Stimulated activated effector memory CD8-positive, alpha-beta T cell treated with anti-CD3 and anti-CD28 coated beads, Interleukin-12 subunit alpha, Interleukin-12 subunit beta, amount 100 ng/mL, for 72 hours (primary cell): ENCODE data around the gene UGT1A7.

ENCODE experiments used
- ATAC-seq: fragments of 150-1000 bp; cut with Tn5 transposase; 2 replicates; pipeline ENCODE4 v1.10.0; 2021
- DNase-seq, 2 donors: peaks; one replicate each; pipeline ENCODE4 v3.0.0; 2021 to 2022; ENCODE audit warnings: low spot score in 2 of 2
- H3K27ac Mint-ChIP-seq: one replicate; pipeline ENCODE4 v1.8.0; 2022; ENCODE audit warnings: mild to moderate bottlenecking, mixed read lengths
- H3K36me3 Mint-ChIP-seq: one replicate; pipeline ENCODE4 v1.8.0; 2022; ENCODE audit warnings: mild to moderate bottlenecking, mixed read lengths
- H3K4me1 Mint-ChIP-seq: one replicate; pipeline ENCODE4 v1.8.0; 2022; ENCODE audit warnings: mixed read lengths
- H3K4me3 Mint-ChIP-seq: one replicate; pipeline ENCODE4 v1.8.0; 2022; ENCODE audit warnings: mild to moderate bottlenecking, mixed read lengths
- H3K9me3 Mint-ChIP-seq: one replicate; pipeline ENCODE4 v1.8.0; 2022; ENCODE audit warnings: mixed read lengths

Gene UGT1A7

DNA sequence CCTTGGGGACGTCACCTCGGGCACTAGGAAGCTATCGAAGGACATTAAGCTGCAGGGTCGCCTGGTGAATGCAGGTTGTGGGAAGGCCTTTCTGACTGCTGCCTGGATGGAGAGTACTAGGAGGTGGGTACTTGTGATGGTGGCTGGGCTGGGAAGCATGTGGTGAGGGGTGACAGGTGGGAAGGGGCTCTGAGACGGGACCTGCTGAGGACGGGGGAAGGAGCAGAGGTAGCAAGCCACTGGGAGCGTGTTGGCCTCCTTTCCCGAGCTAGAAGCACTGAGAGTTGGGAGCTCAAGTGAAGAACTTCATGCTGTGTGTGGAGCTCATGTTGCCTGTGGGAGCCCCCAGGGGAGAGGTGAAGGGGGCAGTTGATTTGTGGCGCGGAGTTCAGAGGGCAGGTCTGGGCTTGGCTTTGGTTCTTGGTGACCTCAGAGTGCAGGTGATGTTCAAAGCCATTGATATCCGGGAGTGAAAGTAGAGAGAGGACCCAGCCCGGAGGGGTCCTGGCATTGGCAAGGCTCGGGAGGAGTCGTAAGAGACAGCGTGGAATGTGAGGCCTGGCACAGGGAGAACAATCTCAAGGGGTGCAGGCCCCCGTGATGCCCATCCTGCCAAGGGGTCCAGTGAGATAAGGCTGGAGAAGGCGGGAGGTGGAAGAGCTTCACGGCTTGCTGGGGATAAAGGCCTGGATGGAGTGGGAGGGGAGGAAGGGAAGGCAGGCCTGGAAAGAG lies 109.6 kb downstream of the UGT1A7 start:
- no peak overlapping the region for H3K4me3 Mint-ChIP-seq
- no peaks in the 10 kb centered on the region for H3K9me3 Mint-ChIP-seq
- ATAC-seq (no peak), DNase-seq (no peak)
- H3K27ac Mint-ChIP-seq: no peak overlapping the region
- H3K36me3 Mint-ChIP-seq: no peaks in the 10 kb centered on the region
- no peaks in the 10 kb centered on the region for H3K4me1 Mint-ChIP-seq

DNA sequence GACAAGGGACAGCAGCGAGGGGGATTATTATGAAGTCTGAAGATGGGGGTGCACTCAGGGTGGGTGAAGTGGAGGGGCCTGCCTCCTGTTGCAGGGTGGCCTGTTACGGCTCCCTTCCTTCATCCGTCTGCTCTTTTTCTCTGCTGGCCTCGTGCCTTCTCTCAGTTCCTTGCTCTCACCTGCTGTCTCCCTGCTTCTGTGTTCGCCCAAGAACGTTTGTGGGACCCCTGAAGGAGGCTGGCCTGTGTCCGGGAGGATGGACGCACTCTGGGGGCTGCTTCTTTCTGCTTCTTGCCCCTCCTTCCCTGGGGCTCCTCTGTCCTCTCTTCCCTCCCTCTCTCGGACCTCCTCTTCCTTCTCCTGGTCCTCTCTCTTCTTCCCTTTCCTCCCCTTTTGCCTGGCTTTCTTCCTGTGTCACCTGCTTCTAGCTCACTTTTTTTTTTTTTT lies 110.2 kb downstream of the UGT1A7 start:
- Mint-ChIP-seq H3K27ac (no peak overlapping the region), H3K4me1 (no peaks in the 10 kb centered on the region), H3K9me3 (no peaks in the 10 kb centered on the region), H3K4me3 (no peak overlapping the region), H3K36me3 (no peaks in the 10 kb centered on the region)
- ATAC-seq (no peak), DNase-seq (peak in 1 of 2 donors; percentile 34)

DNA sequence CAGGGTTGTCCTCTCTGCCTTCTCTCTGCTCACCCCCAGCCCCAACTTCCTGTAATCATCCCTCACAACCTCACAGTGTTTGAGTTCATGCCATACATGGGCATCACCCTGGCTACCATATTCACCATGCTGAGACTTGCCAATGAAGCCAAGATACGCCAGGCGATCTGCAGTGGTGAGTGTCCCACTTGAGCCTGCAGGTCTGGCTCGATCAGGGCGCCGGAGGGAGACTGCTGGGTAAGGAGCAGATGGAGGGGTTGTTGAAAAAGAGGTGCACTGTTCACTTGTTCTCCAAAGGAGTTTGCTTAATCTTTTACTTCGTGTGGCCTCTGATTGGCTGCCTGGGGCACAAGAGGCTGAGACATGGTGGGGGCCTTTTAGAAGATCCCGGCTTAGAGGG lies 111.0 kb downstream of the UGT1A7 start:
- ATAC-seq (no peak), DNase-seq (no peak)
- no peak overlapping the region for H3K4me3 Mint-ChIP-seq
- H3K9me3 Mint-ChIP-seq: no peaks in the 10 kb centered on the region
- H3K27ac Mint-ChIP-seq: no peak overlapping the region
- H3K4me1 Mint-ChIP-seq: no peaks in the 10 kb centered on the region
- no peaks in the 10 kb centered on the region for H3K36me3 Mint-ChIP-seq

GRCh38 chr2:233793465-233794127 lies 111.9 kb downstream of the UGT1A7 start:
- peak in 1 of 2 donors; percentile 28 for DNase-seq
- no peak overlapping the region for H3K27ac Mint-ChIP-seq
- H3K9me3 Mint-ChIP-seq: no peaks in the 10 kb centered on the region
- H3K36me3 Mint-ChIP-seq: no peaks in the 10 kb centered on the region
- no peak overlapping the region for H3K4me3 Mint-ChIP-seq
- no peaks in the 10 kb centered on the region for H3K4me1 Mint-ChIP-seq
- no peak for ATAC-seq

GRCh38 chr2:233794128-233794658 lies 112.5 kb downstream of the UGT1A7 start:
- no peaks in the 10 kb centered on the region for H3K9me3 Mint-ChIP-seq
- H3K27ac Mint-ChIP-seq: no peak overlapping the region
- H3K4me3 Mint-ChIP-seq: no peak overlapping the region
- H3K36me3 Mint-ChIP-seq: no peaks in the 10 kb centered on the region
- DNase-seq (peak in 1 of 2 donors; percentile 38), ATAC-seq (no peak)
- H3K4me1 Mint-ChIP-seq: no peaks in the 10 kb centered on the region

DNA sequence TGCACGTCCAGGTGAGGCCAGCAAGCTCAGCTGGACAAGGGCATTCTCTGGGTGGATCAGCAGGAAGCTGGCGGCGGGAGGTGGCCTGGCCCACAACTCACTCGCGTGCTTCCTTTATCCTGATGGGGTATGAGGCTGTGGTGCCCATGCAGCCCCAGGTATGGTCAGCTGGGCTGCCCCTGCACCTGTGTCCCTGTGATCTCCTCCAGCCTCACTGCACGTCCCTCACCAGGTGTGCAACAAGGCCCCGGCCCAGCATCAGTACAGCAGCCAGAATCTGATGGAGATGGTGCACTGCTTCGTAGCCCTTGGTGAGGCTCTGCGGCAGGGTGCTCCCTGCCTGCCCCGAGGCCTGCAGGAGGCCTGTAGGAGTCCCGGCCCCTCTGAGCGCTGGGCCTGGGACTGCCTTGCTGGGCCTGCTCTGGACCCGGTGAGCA lies 114.1 kb downstream of the UGT1A7 start:
- Mint-ChIP-seq H3K4me1 (no peaks in the 10 kb centered on the region), H3K36me3 (no peaks in the 10 kb centered on the region), H3K9me3 (no peaks in the 10 kb centered on the region), H3K27ac (no peak overlapping the region), H3K4me3 (no peak overlapping the region)
- peak in 1 of 2 donors; percentile 38 for DNase-seq
- ATAC-seq: no peak

DNA sequence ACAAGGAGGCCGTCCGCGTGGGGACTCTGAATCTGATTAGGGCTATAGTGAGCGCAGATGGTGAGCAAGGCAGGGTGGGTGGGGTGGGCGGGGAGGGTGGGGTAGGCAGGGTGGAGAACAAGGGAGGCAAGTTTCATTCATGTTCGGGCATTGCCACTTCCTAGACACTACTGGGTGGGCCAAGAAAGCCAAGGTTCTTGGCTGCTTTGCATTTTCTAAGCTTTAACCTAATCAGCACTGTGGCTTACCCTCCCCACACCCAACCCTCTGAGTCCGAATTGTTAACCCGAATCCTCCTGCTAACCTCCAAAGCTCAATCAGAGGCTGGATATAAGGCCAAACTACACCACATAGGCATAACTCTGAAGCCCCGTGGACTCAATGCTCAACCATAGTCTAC lies 114.6 kb downstream of the UGT1A7 start:
- ATAC-seq (no peak), DNase-seq (peak in 1 of 2 donors; percentile 28)
- Mint-ChIP-seq H3K4me3 (no peak overlapping the region), H3K4me1 (peaks cover 3% of the 10 kb centered on the region), H3K9me3 (no peaks in the 10 kb centered on the region), H3K36me3 (no peaks in the 10 kb centered on the region), H3K27ac (no peak overlapping the region)

GRCh38 chr2:233798335-233799086 lies 116.8 kb downstream of the UGT1A7 start:
- Mint-ChIP-seq H3K9me3 (no peaks in the 10 kb centered on the region), H3K4me1 (peaks cover 7% of the 10 kb centered on the region), H3K27ac (no peak overlapping the region), H3K36me3 (no peaks in the 10 kb centered on the region), H3K4me3 (no peak overlapping the region)
- no peak for DNase-seq
- no peak for ATAC-seq

- no peak for DNase-seq
- no peak for ATAC-seq
- peaks cover 7% of the 10 kb centered on the region for H3K4me1 Mint-ChIP-seq
Observed at GRCh38 chr2:233799087-233799665, 117.5 kb downstream of the UGT1A7 start.

DNA sequence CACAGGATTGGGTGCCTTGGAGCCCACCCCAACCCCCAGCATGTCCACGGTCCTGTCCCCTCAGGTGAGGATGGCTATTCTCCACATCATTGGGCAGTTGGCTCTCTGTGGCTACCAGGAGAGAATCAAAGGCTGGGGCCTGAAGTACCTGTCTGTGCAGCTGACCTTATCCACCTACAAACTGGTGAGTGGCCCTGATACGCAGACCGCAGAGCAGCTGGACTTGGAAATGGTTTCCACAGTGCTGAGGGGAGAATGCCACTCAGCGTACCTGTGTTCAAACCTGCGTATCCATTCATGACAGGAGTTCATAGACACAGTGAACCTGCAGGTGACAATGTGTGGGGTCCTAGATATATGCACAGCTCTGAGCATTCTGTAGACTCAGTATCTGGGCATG lies 118.0 kb downstream of the UGT1A7 start:
- Mint-ChIP-seq H3K4me3 (no peak overlapping the region), H3K36me3 (no peaks in the 10 kb centered on the region), H3K4me1 (peaks cover 7% of the 10 kb centered on the region), H3K27ac (no peak overlapping the region), H3K9me3 (no peaks in the 10 kb centered on the region)
- ATAC-seq: no peak
- no peak for DNase-seq

More at GRCh38 chr2:233799087-233799665, 117.5 kb downstream of the UGT1A7 start:
- H3K36me3 Mint-ChIP-seq: no peaks in the 10 kb centered on the region
- no peak overlapping the region for H3K4me3 Mint-ChIP-seq
- H3K9me3 Mint-ChIP-seq: no peaks in the 10 kb centered on the region
- H3K27ac Mint-ChIP-seq: no peak overlapping the region

- DNase-seq (no peak), ATAC-seq (no peak)
- Mint-ChIP-seq H3K9me3 (no peaks in the 10 kb centered on the region), H3K4me3 (no peak overlapping the region), H3K36me3 (no peaks in the 10 kb centered on the region), H3K4me1 (peaks cover 7% of the 10 kb centered on the region), H3K27ac (no peak overlapping the region)
Observed at GRCh38 chr2:233800208-233800607, 118.5 kb downstream of the UGT1A7 start.

DNA sequence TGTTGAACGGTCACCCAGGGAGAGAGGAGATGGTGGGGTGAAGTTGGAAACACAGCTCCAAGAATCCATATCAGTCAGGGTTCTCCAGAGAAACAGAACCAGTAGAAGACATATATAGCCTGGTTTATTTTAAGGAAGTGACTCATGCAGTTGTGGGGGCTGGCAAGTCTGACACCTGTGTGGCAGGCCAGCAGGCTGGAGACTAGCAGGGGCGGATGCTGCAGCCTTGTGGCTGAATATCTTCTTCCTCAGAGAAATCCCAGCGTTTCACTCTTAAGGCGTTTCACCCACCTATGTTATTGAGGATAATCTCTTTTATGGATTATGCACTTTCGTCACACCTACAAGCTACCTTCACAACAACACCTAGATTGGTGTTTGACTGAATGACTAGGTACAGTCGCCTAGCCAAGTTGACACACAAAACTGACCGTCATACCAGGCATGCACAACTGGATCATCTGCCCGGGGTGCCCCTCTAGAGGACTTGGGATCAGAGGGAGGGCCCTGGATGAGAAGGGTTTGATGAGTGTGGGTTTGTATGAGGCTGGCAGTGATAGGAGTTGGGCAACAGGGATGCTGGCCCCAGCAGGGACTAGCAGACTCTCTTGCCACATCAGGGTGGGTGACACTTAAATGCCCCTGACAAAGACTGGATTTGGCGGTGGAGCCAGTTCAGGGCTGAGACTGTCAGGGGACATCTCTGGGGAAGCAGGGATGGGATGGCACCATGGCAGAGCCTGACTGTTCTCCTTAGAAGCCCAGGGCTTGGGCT lies 119.8 kb downstream of the UGT1A7 start:
- H3K4me3 Mint-ChIP-seq: no peak overlapping the region
- DNase-seq: peak in 1 of 2 donors; percentile 43
- peaks cover 7% of the 10 kb centered on the region for H3K4me1 Mint-ChIP-seq
- ATAC-seq: peak; percentile 78
- H3K36me3 Mint-ChIP-seq: no peaks in the 10 kb centered on the region
- no peak overlapping the region for H3K27ac Mint-ChIP-seq
- H3K9me3 Mint-ChIP-seq: no peaks in the 10 kb centered on the region

DNA sequence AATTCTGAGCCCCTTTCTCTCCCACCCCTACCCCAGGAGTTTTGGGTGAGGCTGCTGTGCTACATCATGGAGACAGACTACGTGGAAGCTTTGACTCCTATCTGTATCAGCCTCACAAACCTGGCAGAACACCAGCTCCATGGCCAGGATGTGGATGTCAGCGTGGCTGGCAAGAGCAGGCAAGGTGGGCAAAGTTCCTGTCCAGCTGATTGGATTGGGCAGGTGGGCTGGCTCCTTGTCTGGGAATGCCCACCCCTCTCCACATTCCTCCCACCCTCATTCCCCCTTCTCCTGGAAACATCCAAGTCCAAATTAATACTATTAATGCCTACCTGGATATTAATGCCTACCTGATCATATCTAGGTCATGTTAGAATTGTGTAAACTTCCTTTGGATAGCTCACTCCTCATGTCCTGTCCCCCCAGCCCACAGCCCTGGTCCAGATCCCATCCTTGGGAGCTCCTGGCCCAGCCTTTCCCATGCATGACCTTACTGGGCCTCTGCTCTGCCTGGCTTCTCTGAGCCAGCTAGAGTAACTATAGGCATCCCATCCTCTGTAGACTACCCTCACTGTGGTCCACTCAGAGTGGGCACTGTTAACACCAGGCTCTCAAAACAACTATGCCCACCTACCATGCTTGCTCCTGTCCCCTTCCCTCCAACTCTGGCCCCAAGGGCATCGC lies 120.6 kb downstream of the UGT1A7 start:
- Mint-ChIP-seq H3K27ac (no peak overlapping the region), H3K9me3 (no peaks in the 10 kb centered on the region), H3K36me3 (no peaks in the 10 kb centered on the region), H3K4me1 (peaks cover 7% of the 10 kb centered on the region), H3K4me3 (no peak overlapping the region)
- ATAC-seq: no peak
- no peak for DNase-seq

DNA sequence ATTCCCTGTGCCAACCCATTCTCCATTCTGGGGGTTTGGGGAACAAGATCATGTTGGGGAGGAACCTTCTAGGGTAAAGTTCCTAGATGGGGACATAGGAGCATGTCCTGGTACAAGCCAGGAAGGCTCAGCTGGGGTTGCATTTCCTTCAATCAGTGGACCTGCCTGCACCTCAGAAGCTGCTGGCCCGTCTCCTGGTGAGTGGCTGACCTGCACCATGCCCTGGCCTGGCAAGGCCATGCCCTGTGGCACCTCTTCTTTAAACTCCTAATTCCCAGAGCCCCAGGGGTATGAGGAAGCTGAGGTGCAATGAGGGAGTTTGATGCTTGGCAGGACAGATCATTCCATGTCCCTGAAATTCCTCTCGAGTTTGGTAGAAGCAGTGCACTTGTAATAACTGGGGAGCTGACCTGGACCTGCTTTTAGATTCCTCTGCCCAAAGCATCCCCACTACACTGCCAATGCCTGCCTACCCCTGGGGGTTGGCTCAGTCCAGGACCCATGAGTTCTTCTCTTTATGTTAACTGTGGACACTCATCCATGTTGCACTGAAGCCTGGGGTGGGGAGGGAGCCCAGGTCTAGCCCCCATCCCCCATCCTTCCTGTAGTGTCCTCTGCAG lies 121.7 kb downstream of the UGT1A7 start:
- no peaks in the 10 kb centered on the region for H3K9me3 Mint-ChIP-seq
- no peaks in the 10 kb centered on the region for H3K36me3 Mint-ChIP-seq
- no peak for ATAC-seq
- no peak overlapping the region for H3K27ac Mint-ChIP-seq
- H3K4me3 Mint-ChIP-seq: no peak overlapping the region
- H3K4me1 Mint-ChIP-seq: peaks cover 7% of the 10 kb centered on the region
- no peak for DNase-seq
